Stimulated activated CD4-positive, alpha-beta T cell treated with anti-CD3 and anti-CD28 coated beads, TNF-alpha, amount 100 ng/mL, for 4 hours (primary cell): Measurements from ENCODE around the gene ZNF800.

Source experiments
- DNase-seq, 3 experiments: peaks; one replicate each; pipeline ENCODE4 v3.0.0-alpha.2; 2020; ENCODE audit warnings: low read depth in 3 of 3

Gene ZNF800

GRCh38 chr7:127348247-127348631, 44.3 kb downstream of the ZNF800 start:
- no peak for DNase-seq

DNA sequence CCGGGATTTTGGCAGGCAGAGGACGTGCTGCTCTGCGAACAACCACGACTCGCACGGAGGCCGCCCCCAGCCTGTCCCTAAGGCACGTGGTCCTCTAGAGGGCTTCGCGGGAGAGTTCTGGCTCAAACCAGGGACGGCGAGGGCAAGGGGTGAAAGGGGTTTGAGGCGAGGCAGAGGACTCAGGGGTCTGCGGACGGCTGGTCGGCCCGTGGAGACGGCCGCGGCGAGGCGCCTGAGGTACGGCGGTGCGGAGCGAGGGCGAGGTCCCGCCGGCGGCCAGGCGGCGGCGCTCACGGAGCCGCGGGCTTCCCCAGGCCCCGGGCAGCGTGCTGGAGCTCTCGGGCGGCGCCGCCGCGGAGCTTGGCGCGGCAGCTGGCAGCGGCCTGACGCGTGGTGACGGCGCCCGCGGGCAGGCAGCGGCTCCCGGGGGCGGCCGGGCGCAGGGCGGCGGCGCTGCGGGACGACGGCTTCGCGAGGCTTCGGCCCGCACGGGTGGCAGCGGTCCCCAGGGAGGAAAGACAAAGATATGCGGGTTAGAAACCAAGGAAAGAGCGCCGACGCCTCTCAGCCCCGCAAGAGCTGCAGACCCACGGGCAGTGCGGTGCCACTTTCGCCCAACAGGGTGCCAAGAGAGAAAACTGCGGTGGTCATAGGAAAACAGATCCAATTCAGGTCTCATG, 44.8 kb downstream of the ZNF800 start:
- DNase-seq = peak; percentile 49 to 64 (median 59)

- no peak for DNase-seq
Measured at GRCh38 chr7:127346575-127347256, 45.8 kb downstream of the ZNF800 start.

GRCh38 chr7:127342596-127342995, 49.9 kb downstream of the ZNF800 start:
- DNase-seq = no peak

- no peak for DNase-seq
Measured at GRCh38 chr7:127338122-127338521, 54.4 kb downstream of the ZNF800 start.

DNA sequence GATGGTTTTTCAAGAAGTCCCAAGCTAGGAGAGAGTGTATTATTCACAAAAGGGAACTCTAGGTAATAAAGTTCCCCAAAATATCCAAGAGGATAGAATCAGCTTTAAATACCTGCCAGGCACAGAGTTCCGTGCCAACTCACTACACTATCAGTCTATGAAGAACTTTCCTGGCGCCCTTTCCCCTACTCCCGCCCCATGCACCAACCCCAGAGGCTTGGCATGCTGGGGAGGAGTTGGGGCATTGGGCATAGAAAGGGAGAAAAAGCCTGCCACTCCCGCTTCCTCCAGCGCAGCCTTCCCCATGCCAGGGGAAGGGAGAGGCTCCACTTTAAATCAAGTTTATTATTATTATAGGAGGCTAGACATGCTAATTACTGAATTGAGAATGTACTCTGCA, 54.9 kb downstream of the ZNF800 start:
- no peak for DNase-seq

DNA sequence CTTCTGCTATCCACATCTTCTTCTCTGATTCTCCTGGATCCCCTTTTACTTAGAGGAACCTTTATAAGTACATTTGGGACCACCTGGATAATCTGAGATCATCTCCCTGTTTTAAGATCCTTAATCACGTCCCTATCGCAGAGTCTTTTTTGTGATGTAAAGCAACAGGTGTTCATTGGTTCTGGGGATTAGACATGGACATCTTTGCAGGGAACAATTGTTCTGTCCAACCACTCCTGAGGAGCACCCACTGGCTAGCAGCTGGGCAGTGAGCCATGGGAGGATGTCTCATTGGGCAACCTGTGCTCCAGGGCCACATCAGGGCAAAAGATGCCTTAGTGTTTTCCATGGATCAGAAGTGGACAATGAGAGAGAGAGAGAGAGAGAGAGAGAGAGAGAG, 56.0 kb downstream of the ZNF800 start:
- DNase-seq = no peak

DNA sequence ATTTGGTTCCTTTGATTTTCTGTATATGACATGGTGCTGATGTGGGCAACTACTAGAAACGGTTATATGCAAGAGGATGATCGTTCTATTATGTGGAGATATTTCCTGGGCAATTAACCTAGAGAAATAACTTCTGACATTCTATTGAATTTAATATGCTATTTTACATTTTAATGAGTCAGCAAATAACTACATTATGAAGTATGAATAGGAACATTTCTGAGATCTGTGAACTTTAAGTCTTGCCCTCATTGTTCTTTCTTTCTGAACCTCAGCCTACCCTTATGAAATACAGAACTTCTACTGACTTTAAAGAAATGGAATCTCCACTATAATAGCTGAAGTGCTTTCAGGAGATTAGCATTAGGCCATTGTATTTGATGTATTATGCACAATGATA, 59.6 kb downstream of the ZNF800 start:
- DNase-seq = no peak

DNA sequence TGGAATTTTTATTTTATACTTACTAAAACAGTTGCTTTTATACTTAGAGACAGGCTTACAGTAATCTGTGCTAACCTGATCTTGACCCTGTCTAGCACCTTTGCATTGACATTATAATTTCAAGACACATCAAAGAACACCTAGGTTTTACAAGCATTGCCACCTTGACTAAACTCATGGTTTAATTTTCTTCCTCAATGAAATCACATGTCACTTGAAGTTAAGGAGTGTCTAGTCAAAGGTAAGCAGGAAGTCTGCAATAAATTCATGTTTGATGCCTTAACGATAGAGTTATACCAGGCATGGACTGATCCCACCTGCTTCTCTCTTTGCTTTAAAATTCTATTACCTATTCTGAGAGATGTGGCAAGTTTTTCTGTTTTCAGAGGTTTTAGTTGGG, 62.4 kb downstream of the ZNF800 start:
- no peak for DNase-seq

- no peak for DNase-seq
Measured at GRCh38 chr7:127322832-127323493, 69.5 kb downstream of the ZNF800 start.

DNA sequence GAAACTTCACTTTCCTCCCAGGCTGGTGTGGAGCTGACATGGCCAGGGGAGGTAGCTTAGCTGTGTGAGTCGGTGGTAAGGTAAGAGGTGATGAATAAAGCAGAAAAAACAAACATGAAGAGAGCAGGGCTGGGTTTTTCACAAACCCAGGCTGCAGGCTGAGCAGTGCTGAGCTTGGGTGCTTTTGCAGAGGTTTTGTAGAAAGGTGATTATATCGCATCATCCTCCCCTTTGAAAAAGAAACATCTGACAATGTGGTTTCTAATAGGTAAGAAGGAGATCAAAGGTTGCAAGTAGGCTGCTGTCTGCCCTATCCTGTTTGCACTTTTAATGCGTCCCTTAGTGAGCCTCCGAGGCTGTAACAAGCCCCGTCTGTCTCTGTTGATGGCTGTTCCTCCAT, 70.2 kb downstream of the ZNF800 start:
- no peak for DNase-seq

DNA sequence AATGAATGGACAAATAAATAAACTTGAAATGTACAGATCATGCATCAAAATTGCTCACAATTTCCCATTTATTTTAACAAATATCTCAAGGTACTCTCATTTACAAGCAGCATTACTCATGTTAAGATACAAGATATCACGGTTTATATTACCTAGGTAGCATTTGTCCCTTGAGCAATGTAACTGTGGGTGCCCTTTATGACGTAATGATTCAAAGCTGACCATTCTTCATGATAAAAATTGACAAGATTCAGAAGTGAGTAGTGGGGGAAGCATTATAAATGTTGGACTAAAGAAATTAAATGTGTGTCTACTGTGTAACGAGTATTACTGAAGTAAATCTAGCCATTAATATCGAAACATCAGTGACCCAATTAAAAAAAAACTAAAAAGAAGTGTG, 71.5 kb downstream of the ZNF800 start:
- no peak for DNase-seq
